ENCODE measurements around the gene CEACAM5. TPM values are rescaled to one million over a fixed set of nuclear protein-coding genes. Genes with fewer than 3 reads are reported as not detected.

The CEACAM5 gene
- total RNA-seq, 1 donor from 2014 or later: not detected

DNA sequence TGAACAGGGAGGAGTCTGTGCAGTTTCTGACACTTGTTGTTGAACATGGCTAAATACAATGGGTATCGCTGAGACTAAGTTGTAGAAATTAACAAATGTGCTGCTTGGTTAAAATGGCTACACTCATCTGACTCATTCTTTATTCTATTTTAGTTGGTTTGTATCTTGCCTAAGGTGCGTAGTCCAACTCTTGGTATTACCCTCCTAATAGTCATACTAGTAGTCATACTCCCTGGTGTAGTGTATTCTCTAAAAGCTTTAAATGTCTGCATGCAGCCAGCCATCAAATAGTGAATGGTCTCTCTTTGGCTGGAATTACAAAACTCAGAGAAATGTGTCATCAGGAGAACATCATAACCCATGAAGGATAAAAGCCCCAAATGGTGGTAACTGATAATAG, 63.0 kb downstream of the CEACAM5 start:
- peaks cover 38% of the 10 kb centered on the region for H3K27me3 Mint-ChIP-seq (ENCODE audit: low read depth)
- no peak overlapping the region for H3K4me3 Mint-ChIP-seq
- H3K4me1 Mint-ChIP-seq: no peaks in the 10 kb centered on the region
- TF ChIP-seq, protein P1, sequence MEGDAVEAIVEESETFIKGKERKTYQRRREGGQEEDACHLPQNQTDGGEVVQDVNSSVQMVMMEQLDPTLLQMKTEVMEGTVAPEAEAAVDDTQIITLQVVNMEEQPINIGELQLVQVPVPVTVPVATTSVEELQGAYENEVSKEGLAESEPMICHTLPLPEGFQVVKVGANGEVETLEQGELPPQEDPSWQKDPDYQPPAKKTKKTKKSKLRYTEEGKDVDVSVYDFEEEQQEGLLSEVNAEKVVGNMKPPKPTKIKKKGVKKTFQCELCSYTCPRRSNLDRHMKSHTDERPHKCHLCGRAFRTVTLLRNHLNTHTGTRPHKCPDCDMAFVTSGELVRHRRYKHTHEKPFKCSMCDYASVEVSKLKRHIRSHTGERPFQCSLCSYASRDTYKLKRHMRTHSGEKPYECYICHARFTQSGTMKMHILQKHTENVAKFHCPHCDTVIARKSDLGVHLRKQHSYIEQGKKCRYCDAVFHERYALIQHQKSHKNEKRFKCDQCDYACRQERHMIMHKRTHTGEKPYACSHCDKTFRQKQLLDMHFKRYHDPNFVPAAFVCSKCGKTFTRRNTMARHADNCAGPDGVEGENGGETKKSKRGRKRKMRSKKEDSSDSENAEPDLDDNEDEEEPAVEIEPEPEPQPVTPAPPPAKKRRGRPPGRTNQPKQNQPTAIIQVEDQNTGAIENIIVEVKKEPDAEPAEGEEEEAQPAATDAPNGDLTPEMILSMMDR (conservative IDR thresholded peaks at IDR 0.05): no peak
- H3K27ac Mint-ChIP-seq (ENCODE audit: unreplicated experiment): no peak overlapping the region
- H3K9me3 Mint-ChIP-seq: peaks cover 12% of the 10 kb centered on the region
- H3K36me3 Mint-ChIP-seq (ENCODE audit: low read depth): no peaks in the 10 kb centered on the region
- no peak for DNase-seq (ENCODE audit: low read depth, low spot score)

DNA sequence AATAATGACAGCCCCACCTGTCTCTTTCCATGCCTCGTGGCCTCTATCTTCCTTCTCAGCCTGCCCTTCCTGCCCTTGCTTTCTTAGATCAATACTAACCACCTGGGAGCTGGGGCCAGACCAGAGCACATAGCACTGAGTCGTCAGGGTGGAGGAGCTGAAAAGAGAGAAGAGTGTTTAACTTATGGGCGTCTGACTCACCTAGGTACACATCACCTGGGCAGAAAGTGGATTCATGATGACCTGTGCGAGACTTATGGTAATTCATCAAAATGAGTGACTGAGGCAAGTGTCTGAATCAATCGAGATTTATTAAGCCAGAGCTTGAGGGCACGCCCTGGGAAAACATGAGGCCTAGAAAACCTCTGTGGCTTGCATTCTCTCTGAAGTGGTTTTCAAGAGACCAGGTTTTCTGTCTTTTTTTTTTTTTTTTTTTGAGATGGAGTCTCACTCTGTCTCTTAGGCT, 66.1 kb downstream of the CEACAM5 start:
- H3K4me1 Mint-ChIP-seq: no peaks in the 10 kb centered on the region
- peaks cover 7% of the 10 kb centered on the region for H3K9me3 Mint-ChIP-seq
- no peak overlapping the region for H3K27ac Mint-ChIP-seq (ENCODE audit: unreplicated experiment)
- TF ChIP-seq, protein P1 (conservative IDR thresholded peaks at IDR 0.05): no peak
- no peaks in the 10 kb centered on the region for H3K36me3 Mint-ChIP-seq (ENCODE audit: low read depth)
- no peak for DNase-seq (ENCODE audit: low read depth, low spot score)
- H3K27me3 Mint-ChIP-seq (ENCODE audit: low read depth): peaks cover 47% of the 10 kb centered on the region
- H3K4me3 Mint-ChIP-seq: no peak overlapping the region

DNA sequence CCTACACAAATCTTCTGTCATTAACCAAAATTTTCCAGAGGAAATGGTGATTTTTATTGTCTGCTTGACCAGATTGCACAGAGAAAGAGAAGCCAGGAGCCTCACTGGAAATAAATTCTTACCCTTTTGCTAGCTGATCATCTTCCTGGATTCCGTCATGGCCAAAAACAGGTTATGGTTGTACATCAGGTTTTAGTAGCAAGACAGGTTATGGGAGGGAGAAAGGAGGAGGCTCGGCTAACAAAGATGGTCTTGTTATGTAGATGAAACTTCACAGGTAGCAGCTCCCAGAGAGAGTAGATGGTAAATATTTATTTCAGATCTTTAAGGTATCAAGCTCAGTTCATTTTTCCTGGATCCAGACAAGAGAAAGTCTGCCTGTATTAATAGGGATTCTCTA, 68.3 kb downstream of the CEACAM5 start:
- no peak overlapping the region for H3K27ac Mint-ChIP-seq (ENCODE audit: unreplicated experiment)
- H3K4me3 Mint-ChIP-seq: no peak overlapping the region
- peaks cover 7% of the 10 kb centered on the region for H3K9me3 Mint-ChIP-seq

More for the DNA sequence above, 68.3 kb downstream of the CEACAM5 start:
- Mint-ChIP-seq H3K36me3 (ENCODE audit: low read depth) (no peaks in the 10 kb centered on the region), H3K27me3 (ENCODE audit: low read depth) (peaks cover 54% of the 10 kb centered on the region), H3K4me1 (no peaks in the 10 kb centered on the region)
- TF ChIP-seq, protein P1 (conservative IDR thresholded peaks at IDR 0.05): no peak
- DNase-seq (ENCODE audit: low read depth, low spot score): no peak

Other genes with a start within 250 kb of the CEACAM5 start
- gene CEACAM21, start 132.5 kb upstream of the CEACAM5 start, total RNA-seq: 0.75 and 1.1 TPM in 2 replicates
- gene CEACAM4, start 81.6 kb upstream of the CEACAM5 start, total RNA-seq: not detected in 2 replicates
- gene CEACAM7, start 20.4 kb upstream of the CEACAM5 start, total RNA-seq: not detected in 2 replicates
- not detected in 2 replicates for gene CEACAM6, start 46.9 kb downstream of the CEACAM5 start, total RNA-seq
- not detected in 2 replicates for gene CEACAM3, start 88.0 kb downstream of the CEACAM5 start, total RNA-seq
- not detected in 2 replicates for gene LYPD4, start 136.1 kb downstream of the CEACAM5 start, total RNA-seq
- gene DMRTC2, start 136.4 kb downstream of the CEACAM5 start, total RNA-seq: not detected in 2 replicates
- 2,492 and 2,613 TPM in 2 replicates for gene RPS19, start 151.6 kb downstream of the CEACAM5 start, total RNA-seq
- 0.32 and 0.70 TPM in 2 replicates for gene CD79A, start 168.7 kb downstream of the CEACAM5 start, total RNA-seq
- gene ARHGEF1, start 174.6 kb downstream of the CEACAM5 start, total RNA-seq: 62.3 and 69.9 TPM in 2 replicates
- gene ERFL, start 219.8 kb downstream of the CEACAM5 start, total RNA-seq: 0.12 and 0.14 TPM in 2 replicates